ENCODE data around the gene LLGL2. TPM values are rescaled to one million over a fixed set of nuclear protein-coding genes. Genes with fewer than 3 reads are reported as not detected.

LLGL2 gene
- total RNA-seq, 2 donors from 2014 or later: 113 to 251 TPM

DNA sequence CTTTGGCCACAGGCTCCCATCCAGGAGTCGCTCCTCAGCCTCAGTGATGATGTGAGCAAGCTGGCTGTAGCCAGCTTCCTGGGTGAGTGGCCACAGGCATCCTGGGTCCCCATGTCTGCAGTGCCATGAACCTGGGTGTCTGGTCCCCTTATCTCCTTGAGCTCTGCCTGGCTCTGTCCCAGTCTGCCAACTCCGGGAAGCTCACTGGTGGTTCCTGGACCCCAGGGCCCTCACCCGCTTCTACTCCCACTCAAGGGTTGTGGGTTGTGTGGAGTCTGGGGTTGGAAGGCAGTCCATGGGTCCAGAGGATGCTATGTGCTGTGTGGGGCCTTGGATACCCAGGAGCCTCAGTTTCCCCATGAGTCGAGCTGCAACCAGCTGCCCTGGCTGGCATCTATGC, 96.0 kb downstream of the LLGL2 start:
- H3K9me3 ChIP-seq: no peaks in the 10 kb centered on the region
- H3K27me3 ChIP-seq: no peaks in the 10 kb centered on the region
- no peak overlapping the region for H3K27ac ChIP-seq
- intact Hi-C loops (cut with DNase I): no loop called here
- TF ChIP-seq, protein P1, sequence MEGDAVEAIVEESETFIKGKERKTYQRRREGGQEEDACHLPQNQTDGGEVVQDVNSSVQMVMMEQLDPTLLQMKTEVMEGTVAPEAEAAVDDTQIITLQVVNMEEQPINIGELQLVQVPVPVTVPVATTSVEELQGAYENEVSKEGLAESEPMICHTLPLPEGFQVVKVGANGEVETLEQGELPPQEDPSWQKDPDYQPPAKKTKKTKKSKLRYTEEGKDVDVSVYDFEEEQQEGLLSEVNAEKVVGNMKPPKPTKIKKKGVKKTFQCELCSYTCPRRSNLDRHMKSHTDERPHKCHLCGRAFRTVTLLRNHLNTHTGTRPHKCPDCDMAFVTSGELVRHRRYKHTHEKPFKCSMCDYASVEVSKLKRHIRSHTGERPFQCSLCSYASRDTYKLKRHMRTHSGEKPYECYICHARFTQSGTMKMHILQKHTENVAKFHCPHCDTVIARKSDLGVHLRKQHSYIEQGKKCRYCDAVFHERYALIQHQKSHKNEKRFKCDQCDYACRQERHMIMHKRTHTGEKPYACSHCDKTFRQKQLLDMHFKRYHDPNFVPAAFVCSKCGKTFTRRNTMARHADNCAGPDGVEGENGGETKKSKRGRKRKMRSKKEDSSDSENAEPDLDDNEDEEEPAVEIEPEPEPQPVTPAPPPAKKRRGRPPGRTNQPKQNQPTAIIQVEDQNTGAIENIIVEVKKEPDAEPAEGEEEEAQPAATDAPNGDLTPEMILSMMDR (IDR thresholded peaks at IDR 0.05): no peak
- TF ChIP-seq POLR2A (IDR thresholded peaks at IDR 0.05): no peak
- no peak for ATAC-seq
- no peak for DNase-seq
- no peak overlapping the region for H3K4me3 ChIP-seq
- no peaks in the 10 kb centered on the region for H3K36me3 ChIP-seq (replicated peaks in 1 of 2; ENCODE audit: insufficient read depth in 1 of 2, low read depth in 2 of 2)
- WGBS, 2 donors: 80% methylated on average over 2 to 4 of the region's 4 CpGs
- no peaks in the 10 kb centered on the region for H3K4me1 ChIP-seq

DNA sequence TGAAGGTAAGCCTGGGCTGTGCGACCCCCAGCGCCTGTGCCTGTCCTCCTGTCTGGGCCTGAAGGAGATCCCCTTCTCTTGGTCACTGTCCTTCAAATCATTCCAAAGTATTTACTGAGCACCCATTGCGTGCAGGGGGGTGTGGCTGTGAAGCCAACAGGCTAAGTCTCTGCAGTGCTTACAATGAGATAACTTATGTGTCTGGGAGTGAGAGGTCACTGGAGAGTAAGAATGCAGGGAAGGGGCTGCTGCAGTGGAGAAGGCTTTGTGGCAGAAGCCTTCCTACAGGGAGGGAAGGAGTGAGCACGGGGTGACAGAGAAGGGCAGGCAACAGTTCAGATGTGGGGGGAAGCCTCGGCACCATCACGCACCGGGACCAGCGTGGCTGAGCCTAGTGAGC, 96.6 kb downstream of the LLGL2 start:
- Histone ChIP-seq H3K4me1 (no peaks in the 10 kb centered on the region), H3K27me3 (no peaks in the 10 kb centered on the region), H3K9me3 (no peaks in the 10 kb centered on the region), H3K36me3 (replicated peaks in 1 of 2; ENCODE audit: insufficient read depth in 1 of 2, low read depth in 2 of 2) (no peaks in the 10 kb centered on the region), H3K4me3 (no peak overlapping the region), H3K27ac (no peak overlapping the region)
- 67 to 74% methylated on average over 6 to 8 of the region's 8 CpGs for WGBS, 2 donors
- ATAC-seq: no peak
- intact Hi-C loops (cut with DNase I): no loop called here
- no peak for DNase-seq
- TF ChIP-seq POLR2A (IDR thresholded peaks at IDR 0.05): no peak
- TF ChIP-seq, protein P1 (IDR thresholded peaks at IDR 0.05): no peak

DNA sequence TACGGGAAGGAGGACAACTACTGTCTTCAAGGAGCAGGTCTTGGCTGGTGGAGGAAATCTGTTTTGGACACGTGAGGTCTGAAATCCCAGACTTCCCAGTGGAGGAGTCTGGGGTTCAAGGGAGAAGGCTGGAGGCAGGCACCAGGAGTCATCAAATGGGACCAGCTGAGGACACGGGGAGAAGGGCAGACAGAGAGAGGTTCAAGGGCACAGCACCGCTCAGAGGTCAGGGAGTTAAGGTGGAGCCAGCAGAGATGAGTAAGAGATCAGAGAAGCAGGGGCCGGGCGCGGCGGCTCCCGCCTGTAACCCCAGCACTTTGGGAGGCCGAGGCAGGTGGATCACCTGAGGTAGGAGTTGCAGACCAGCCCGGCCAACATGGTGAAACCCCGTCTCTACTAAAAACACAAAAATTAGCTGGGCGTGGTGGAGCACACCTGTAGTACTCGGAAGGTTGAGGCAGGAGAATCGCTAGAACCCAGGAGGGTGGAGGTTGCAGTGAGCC, 97.3 kb downstream of the LLGL2 start:
- intact Hi-C loops (cut with DNase I): no loop called here
- Histone ChIP-seq H3K4me1 (no peaks in the 10 kb centered on the region), H3K27me3 (no peaks in the 10 kb centered on the region), H3K36me3 (replicated peaks in 1 of 2; ENCODE audit: insufficient read depth in 1 of 2, low read depth in 2 of 2) (no peaks in the 10 kb centered on the region), H3K4me3 (no peak overlapping the region), H3K9me3 (no peaks in the 10 kb centered on the region), H3K27ac (no peak overlapping the region)
- DNase-seq (no peak), ATAC-seq (no peak)
- TF ChIP-seq, protein P1 (IDR thresholded peaks at IDR 0.05): no peak
- TF ChIP-seq POLR2A (IDR thresholded peaks at IDR 0.05): no peak
- WGBS, 2 donors: 64 to 68% methylated on average over 15 of the region's 15 CpGs

DNA sequence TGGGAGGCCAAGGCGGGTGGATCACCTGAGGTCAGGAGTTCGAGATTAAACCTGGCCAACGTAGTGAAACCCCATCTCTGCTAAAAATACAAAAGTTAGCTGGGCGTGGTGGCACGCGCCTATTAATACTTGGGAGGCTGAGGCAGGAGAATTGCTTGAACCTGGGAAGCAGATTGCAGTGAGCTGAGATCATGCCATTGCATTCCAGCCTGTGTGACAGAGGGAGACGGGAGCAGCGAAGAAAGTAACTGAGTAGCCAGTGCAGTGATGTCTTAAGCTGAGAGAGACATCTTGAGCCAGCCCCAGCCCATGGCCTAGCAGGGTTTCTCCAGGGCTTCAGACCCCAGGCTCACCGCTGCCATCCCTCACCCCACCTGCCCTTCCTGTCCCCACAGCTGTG, 97.9 kb downstream of the LLGL2 start:
- Histone ChIP-seq H3K27me3 (no peaks in the 10 kb centered on the region), H3K9me3 (no peaks in the 10 kb centered on the region), H3K4me1 (no peaks in the 10 kb centered on the region), H3K36me3 (replicated peaks in 1 of 2; ENCODE audit: insufficient read depth in 1 of 2, low read depth in 2 of 2) (no peaks in the 10 kb centered on the region), H3K4me3 (no peak overlapping the region), H3K27ac (no peak overlapping the region)
- no peak for TF ChIP-seq POLR2A (IDR thresholded peaks at IDR 0.05)
- TF ChIP-seq, protein P1 (IDR thresholded peaks at IDR 0.05): no peak
- intact Hi-C loops (cut with DNase I): no loop called here
- ATAC-seq (no peak), DNase-seq (no peak)
- WGBS, 2 donors: 70 to 74% methylated on average over 9 of the region's 9 CpGs

DNA sequence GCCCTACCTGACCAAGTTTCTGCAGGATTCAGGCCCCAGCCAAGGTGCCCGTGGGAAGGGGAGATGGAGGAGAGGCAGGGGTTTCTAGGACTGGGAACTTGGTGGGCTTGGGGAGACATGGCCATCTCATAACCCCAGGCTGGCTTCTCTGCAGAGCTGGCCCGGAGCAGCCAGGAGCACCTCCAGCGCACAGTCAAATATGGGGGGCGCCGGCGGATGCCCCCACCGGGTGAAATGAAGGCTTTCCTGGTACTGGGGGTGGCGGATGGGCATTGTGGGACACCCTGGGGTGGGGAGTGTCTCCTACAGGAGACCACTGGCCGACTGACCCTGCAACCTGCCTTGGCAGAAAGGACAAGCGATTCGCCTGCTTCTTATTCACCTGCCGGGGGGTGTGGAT, 98.5 kb downstream of the LLGL2 start:
- TF ChIP-seq POLR2A (IDR thresholded peaks at IDR 0.05): no peak
- TF ChIP-seq, protein P1 (IDR thresholded peaks at IDR 0.05): no peak
- no peak overlapping the region for H3K27ac ChIP-seq
- intact Hi-C loops (cut with DNase I): no loop called here
- DNase-seq: no peak
- H3K4me3 ChIP-seq: no peak overlapping the region
- H3K36me3 ChIP-seq (replicated peaks in 1 of 2; ENCODE audit: insufficient read depth in 1 of 2, low read depth in 2 of 2): no peaks in the 10 kb centered on the region
- no peaks in the 10 kb centered on the region for H3K4me1 ChIP-seq
- no peak for ATAC-seq
- WGBS, 2 donors: 78 to 82% methylated on average over 12 of the region's 12 CpGs
- H3K9me3 ChIP-seq: no peaks in the 10 kb centered on the region
- H3K27me3 ChIP-seq: no peaks in the 10 kb centered on the region
